Activated naive CD4-positive, alpha-beta T cell (primary cell): ENCODE data around the gene GEMIN5.
A peak's percentile ranks its signal among the peaks of the same experiment; 100 is the strongest.
"Not testable (repeated sequence)": the region's sequence is repeated elsewhere in the genome, so short reads cannot be mapped to it uniquely, and the experiment has no call there.

Experiments
- DNase-seq, 4 experiments: peaks; one replicate each; lab custom pipeline; 2025; lab: John Stamatoyannopoulos, UW

The GEMIN5 gene

GRCh38 chr5:154937718-154938466, at the start of gene GEMIN5:
Gene GEMIN5 (minus strand): TSS chr5:154938211. CDS start chr5:154938133, 78 bp downstream.
- peak; percentile 35 to 77 (median 64) for DNase-seq

- no peak for DNase-seq
Measured at GRCh38 chr5:154986151-154986550, 48.1 kb upstream of the GEMIN5 start.

GRCh38 chr5:154984946-154985516, 47.0 kb upstream of the GEMIN5 start:
- DNase-seq: no peak

- not testable (repeated sequence) for DNase-seq
Measured at GRCh38 chr5:154978294-154978693, 40.3 kb upstream of the GEMIN5 start.

- DNase-seq: no peak
Measured at GRCh38 chr5:154977409-154977808, 39.4 kb upstream of the GEMIN5 start.

GRCh38 chr5:154976082-154976481, 38.1 kb upstream of the GEMIN5 start:
- not testable (repeated sequence) for DNase-seq

- DNase-seq: no peak
Measured at GRCh38 chr5:154972476-154973080, 34.6 kb upstream of the GEMIN5 start.

- DNase-seq: no peak
Measured at GRCh38 chr5:154971501-154971900, 33.5 kb upstream of the GEMIN5 start.

- DNase-seq: no peak
Measured at GRCh38 chr5:154970759-154971158, 32.7 kb upstream of the GEMIN5 start.

- no peak for DNase-seq
Measured at GRCh38 chr5:154968953-154969352, 30.9 kb upstream of the GEMIN5 start.

GRCh38 chr5:154967421-154968024, 29.5 kb upstream of the GEMIN5 start:
- DNase-seq: no peak

GRCh38 chr5:154966874-154967273, 28.9 kb upstream of the GEMIN5 start:
- no peak for DNase-seq

- DNase-seq: no peak
Measured at GRCh38 chr5:154966081-154966841, 28.2 kb upstream of the GEMIN5 start.

GRCh38 chr5:154962494-154962893, 24.5 kb upstream of the GEMIN5 start:
- DNase-seq: no peak

GRCh38 chr5:154956712-154957111, 18.7 kb upstream of the GEMIN5 start:
- no peak for DNase-seq

- DNase-seq: no peak
Measured at GRCh38 chr5:154949781-154950180, 11.8 kb upstream of the GEMIN5 start.

GRCh38 chr5:154948313-154948712, 10.3 kb upstream of the GEMIN5 start:
- DNase-seq: no peak

- no peak for DNase-seq
Measured at GRCh38 chr5:154947778-154948177, 9.8 kb upstream of the GEMIN5 start.

- no peak for DNase-seq
Measured at GRCh38 chr5:154945695-154946301, 7.8 kb upstream of the GEMIN5 start.

- no peak for DNase-seq
Measured at GRCh38 chr5:154944716-154945115, 6.7 kb upstream of the GEMIN5 start.

GRCh38 chr5:154943527-154943926, 5.5 kb upstream of the GEMIN5 start:
- no peak for DNase-seq
